ENCODE measurements around the gene NACA2.
"Not testable (repeated sequence)": the region's sequence is repeated elsewhere in the genome, so short reads cannot be mapped to it uniquely, and the experiment has no call there.

NACA2 gene

GRCh38 chr17:61571624-61572023 lies 19.4 kb downstream of the NACA2 start:
- Histone ChIP-seq H3K36me3 (ENCODE audit: control insufficient read depth, insufficient read depth, low read length) (no peaks in the 10 kb centered on the region), H3K27me3 (ENCODE audit: control insufficient read depth, insufficient read depth, low read length) (no peaks in the 10 kb centered on the region), H3K4me1 (no peaks in the 10 kb centered on the region), H2AFZ (no peak overlapping the region), H3K27ac (no peak overlapping the region), H3K4me2 (ENCODE audit: low read length) (no peak overlapping the region), H3K9ac (no peak overlapping the region), H3K9me3 (ENCODE audit: control insufficient read depth, low read length) (no peaks in the 10 kb centered on the region), H3K79me2 (no peaks in the 10 kb centered on the region), H3K4me3 (ENCODE audit: low read depth, low read length) (no peak overlapping the region)
- TF ChIP-seq CTCF (IDR thresholded peaks at IDR 0.05): no peak

GRCh38 chr17:61570118-61570517 lies 20.9 kb downstream of the NACA2 start:
- no peak overlapping the region for H3K4me2 ChIP-seq (ENCODE audit: low read length)
- no peak for TF ChIP-seq CTCF (IDR thresholded peaks at IDR 0.05)
- no peaks in the 10 kb centered on the region for H3K36me3 ChIP-seq (ENCODE audit: control insufficient read depth, insufficient read depth, low read length)
- no peak overlapping the region for H3K27ac ChIP-seq
- no peaks in the 10 kb centered on the region for H3K79me2 ChIP-seq
- H3K27me3 ChIP-seq (ENCODE audit: control insufficient read depth, insufficient read depth, low read length): no peaks in the 10 kb centered on the region
- no peaks in the 10 kb centered on the region for H3K9me3 ChIP-seq (ENCODE audit: control insufficient read depth, low read length)
- no peak overlapping the region for H3K4me3 ChIP-seq (ENCODE audit: low read depth, low read length)
- H3K9ac ChIP-seq: no peak overlapping the region
- no peaks in the 10 kb centered on the region for H3K4me1 ChIP-seq
- H2AFZ ChIP-seq: no peak overlapping the region

GRCh38 chr17:61569525-61569924 lies 21.5 kb downstream of the NACA2 start:
- H3K9me3 ChIP-seq (ENCODE audit: control insufficient read depth, low read length); H3K4me3 ChIP-seq (ENCODE audit: low read depth, low read length); H2AFZ ChIP-seq; H3K9ac ChIP-seq; H3K27ac ChIP-seq; H3K4me2 ChIP-seq (ENCODE audit: low read length); H3K36me3 ChIP-seq (ENCODE audit: control insufficient read depth, insufficient read depth, low read length); H3K4me1 ChIP-seq; H3K27me3 ChIP-seq (ENCODE audit: control insufficient read depth, insufficient read depth, low read length); H3K79me2 ChIP-seq: not testable (repeated sequence)

GRCh38 chr17:61568219-61569072 lies 22.6 kb downstream of the NACA2 start:
- no peak overlapping the region for H3K4me3 ChIP-seq (ENCODE audit: low read depth, low read length)
- no peaks in the 10 kb centered on the region for H3K4me1 ChIP-seq
- H3K27ac ChIP-seq: no peak overlapping the region
- H3K4me2 ChIP-seq (ENCODE audit: low read length): no peak overlapping the region
- no peaks in the 10 kb centered on the region for H3K27me3 ChIP-seq (ENCODE audit: control insufficient read depth, insufficient read depth, low read length)
- H3K36me3 ChIP-seq (ENCODE audit: control insufficient read depth, insufficient read depth, low read length): no peaks in the 10 kb centered on the region
- no peaks in the 10 kb centered on the region for H3K9me3 ChIP-seq (ENCODE audit: control insufficient read depth, low read length)
- no peak overlapping the region for H3K9ac ChIP-seq
- no peak overlapping the region for H2AFZ ChIP-seq
- no peaks in the 10 kb centered on the region for H3K79me2 ChIP-seq
- TF ChIP-seq CTCF (IDR thresholded peaks at IDR 0.05): no peak

- no peak for TF ChIP-seq CTCF (IDR thresholded peaks at IDR 0.05)
These were observed 23.8 kb downstream of the NACA2 start for GRCh38 chr17:61567045-61567802.

GRCh38 chr17:61566448-61566847 lies 24.6 kb downstream of the NACA2 start:
- H2AFZ ChIP-seq; H3K36me3 ChIP-seq (ENCODE audit: control insufficient read depth, insufficient read depth, low read length); H3K4me1 ChIP-seq; H3K27me3 ChIP-seq (ENCODE audit: control insufficient read depth, insufficient read depth, low read length); H3K4me2 ChIP-seq (ENCODE audit: low read length); H3K4me3 ChIP-seq (ENCODE audit: low read depth, low read length); H3K9me3 ChIP-seq (ENCODE audit: control insufficient read depth, low read length); H3K27ac ChIP-seq; H3K9ac ChIP-seq; H3K79me2 ChIP-seq: not testable (repeated sequence)

More at GRCh38 chr17:61567045-61567802, 23.8 kb downstream of the NACA2 start:
- Histone ChIP-seq H2AFZ (no peak overlapping the region), H3K27ac (no peak overlapping the region), H3K79me2 (no peaks in the 10 kb centered on the region), H3K27me3 (ENCODE audit: control insufficient read depth, insufficient read depth, low read length) (no peaks in the 10 kb centered on the region), H3K4me1 (no peaks in the 10 kb centered on the region), H3K4me2 (ENCODE audit: low read length) (no peak overlapping the region), H3K9ac (no peak overlapping the region), H3K4me3 (ENCODE audit: low read depth, low read length) (no peak overlapping the region), H3K36me3 (ENCODE audit: control insufficient read depth, insufficient read depth, low read length) (no peaks in the 10 kb centered on the region), H3K9me3 (ENCODE audit: control insufficient read depth, low read length) (no peaks in the 10 kb centered on the region)

GRCh38 chr17:61565850-61566249 lies 25.2 kb downstream of the NACA2 start:
- not testable (repeated sequence) for H3K4me2 ChIP-seq (ENCODE audit: low read length); H3K27me3 ChIP-seq (ENCODE audit: control insufficient read depth, insufficient read depth, low read length); H3K79me2 ChIP-seq; H3K9me3 ChIP-seq (ENCODE audit: control insufficient read depth, low read length); H3K36me3 ChIP-seq (ENCODE audit: control insufficient read depth, insufficient read depth, low read length); H3K9ac ChIP-seq; H3K27ac ChIP-seq; H2AFZ ChIP-seq; H3K4me1 ChIP-seq; H3K4me3 ChIP-seq (ENCODE audit: low read depth, low read length)

Data from parathyroid adenoma (tissue), 2 donors.